Measurements from ENCODE around the gene ADGRL2.

DNA sequence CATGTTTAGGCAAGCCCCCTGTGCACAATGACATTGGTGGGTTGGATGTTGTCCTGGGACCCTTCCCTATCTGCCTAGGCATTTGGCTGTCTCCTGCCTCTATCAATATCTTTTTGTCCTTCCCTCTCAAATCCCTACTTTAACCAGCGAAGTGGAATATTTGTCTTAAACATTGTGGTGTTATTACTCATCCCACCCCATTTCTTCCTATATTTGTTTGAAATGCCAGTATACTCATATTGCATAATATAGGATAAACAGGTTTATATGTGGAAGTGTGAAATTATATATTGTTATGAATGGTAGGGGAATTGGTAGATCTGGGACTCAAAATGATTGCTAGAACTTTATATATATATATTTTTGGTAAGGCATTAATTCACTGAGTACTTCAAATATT, 80.0 kb downstream of the ADGRL2 start:
- TF ChIP-seq POLR2A (IDR thresholded peaks at IDR 0.05): no peak
- TF ChIP-seq, protein P1, sequence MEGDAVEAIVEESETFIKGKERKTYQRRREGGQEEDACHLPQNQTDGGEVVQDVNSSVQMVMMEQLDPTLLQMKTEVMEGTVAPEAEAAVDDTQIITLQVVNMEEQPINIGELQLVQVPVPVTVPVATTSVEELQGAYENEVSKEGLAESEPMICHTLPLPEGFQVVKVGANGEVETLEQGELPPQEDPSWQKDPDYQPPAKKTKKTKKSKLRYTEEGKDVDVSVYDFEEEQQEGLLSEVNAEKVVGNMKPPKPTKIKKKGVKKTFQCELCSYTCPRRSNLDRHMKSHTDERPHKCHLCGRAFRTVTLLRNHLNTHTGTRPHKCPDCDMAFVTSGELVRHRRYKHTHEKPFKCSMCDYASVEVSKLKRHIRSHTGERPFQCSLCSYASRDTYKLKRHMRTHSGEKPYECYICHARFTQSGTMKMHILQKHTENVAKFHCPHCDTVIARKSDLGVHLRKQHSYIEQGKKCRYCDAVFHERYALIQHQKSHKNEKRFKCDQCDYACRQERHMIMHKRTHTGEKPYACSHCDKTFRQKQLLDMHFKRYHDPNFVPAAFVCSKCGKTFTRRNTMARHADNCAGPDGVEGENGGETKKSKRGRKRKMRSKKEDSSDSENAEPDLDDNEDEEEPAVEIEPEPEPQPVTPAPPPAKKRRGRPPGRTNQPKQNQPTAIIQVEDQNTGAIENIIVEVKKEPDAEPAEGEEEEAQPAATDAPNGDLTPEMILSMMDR (IDR thresholded peaks at IDR 0.05): no peak
- no peak for TF ChIP-seq POLR2AphosphoS5 (IDR thresholded peaks at IDR 0.05)
- TF ChIP-seq EP300 (IDR thresholded peaks at IDR 0.05): no peak

All from suprapubic skin (tissue), 4 donors.